ENCODE results near the gene PTPN20.
"Not testable (repeated sequence)": the region's sequence is repeated elsewhere in the genome, so short reads cannot be mapped to it uniquely, and the experiment has no call there.

The PTPN20 gene, protein sequence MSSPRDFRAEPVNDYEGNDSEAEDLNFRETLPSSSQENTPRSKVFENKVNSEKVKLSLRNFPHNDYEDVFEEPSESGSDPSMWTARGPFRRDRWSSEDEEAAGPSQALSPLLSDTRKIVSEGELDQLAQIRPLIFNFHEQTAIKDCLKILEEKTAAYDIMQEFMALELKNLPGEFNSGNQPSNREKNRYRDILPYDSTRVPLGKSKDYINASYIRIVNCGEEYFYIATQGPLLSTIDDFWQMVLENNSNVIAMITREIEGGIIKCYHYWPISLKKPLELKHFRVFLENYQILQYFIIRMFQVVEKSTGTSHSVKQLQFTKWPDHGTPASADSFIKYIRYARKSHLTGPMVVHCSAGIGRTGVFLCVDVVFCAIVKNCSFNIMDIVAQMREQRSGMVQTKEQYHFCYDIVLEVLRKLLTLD

DNA sequence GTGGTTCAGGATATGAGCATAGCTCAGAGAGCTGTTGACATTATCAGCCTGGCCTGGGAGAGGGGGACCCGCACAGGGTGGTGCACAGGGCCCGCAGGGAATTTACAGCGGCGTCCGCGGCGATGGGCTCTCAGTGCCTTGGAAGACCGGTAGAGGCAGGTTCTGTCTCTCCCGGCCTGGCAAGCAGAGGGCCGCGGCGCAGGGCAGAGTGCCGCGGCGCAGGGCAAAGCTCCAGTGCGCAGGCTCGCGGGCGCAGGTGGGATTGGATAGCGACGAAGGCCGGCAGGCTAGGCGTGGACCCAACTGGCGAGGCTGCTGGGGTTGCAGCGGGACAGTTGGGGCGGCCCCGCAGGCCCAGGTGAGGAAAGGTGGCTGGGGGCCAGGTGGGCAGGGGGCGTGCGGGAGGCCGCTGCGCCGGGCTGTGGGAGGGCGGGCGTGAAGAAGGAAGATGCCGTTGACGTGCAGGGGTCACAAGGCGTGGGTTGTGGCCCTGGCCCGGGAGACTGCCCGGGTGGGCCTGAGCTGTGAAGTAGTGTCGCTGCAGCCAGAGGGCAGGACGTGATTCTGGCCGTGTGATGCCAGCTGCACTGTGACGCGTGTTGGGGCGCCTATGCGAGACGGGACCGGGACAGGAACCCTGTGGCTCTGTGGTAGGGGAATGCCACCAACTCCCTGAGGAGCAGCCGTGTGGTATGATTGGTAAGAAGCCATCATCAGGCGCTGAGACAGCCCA is at the start of gene PTPN20:
TSS of gene PTPN20 (plus strand) at position 285 of the 733 bp plus-strand sequence. CDS start 21,072 bp downstream, outside the sequence.
- not testable (repeated sequence) for DNase-seq

DNA sequence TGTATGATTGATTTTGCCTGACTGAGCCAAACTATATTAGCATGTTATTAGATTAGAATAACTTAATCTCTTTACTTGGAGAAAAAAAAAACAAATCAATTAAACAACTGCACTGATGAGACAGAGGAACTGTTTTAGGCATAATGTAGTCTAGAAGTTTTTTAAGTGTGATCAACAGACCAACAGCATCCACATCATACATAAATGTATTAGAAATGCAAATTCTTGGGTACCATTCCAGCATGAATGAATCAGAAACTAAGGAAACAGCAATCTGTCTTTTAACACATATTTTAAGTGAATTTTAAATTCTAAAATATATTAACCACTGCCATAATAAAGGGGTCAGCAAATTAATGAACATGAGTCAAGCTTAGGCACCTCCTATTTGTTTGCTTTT is 41.5 kb upstream of the PTPN20 start:
- DNase-seq: not testable (repeated sequence)

DNA sequence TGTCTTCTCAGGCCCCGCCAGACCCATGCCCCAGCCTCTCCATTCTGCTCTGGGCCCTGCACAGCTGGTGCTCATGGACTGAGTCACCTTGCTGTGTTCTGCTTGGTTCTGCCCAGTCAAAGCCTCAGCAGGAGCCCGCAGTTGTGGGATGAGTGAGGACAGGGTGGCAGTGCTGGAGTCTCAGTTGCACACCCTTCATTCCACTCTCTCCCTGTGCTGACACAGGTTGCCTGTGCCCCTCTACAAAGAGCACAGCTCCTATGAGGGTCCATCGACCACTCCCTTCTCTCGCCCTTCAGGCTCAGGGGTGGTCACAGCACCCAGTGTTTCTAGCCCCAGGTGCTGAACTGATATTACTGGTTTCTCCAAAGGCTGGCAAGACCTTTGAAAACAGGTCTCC is 39.6 kb upstream of the PTPN20 start:
- DNase-seq: not testable (repeated sequence)

DNA sequence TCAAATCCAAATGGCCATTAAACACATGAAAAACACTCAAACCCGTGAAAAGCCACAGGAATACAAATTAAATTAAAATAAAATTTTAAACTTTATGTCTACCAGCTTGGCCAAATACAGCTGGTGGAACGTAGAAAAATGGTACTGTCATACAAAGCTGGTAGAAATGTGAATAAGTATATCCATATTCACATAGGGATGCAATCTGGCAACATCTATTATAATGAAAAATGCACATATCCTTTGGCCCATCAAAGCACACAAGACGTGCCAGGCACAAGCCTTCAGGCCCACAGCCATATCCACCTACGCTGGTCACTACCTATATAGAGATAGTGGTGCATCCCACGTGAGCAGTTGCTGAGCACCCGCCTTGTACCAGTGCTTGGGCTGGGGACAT is 35.9 kb upstream of the PTPN20 start:
- not testable (repeated sequence) for DNase-seq

DNA sequence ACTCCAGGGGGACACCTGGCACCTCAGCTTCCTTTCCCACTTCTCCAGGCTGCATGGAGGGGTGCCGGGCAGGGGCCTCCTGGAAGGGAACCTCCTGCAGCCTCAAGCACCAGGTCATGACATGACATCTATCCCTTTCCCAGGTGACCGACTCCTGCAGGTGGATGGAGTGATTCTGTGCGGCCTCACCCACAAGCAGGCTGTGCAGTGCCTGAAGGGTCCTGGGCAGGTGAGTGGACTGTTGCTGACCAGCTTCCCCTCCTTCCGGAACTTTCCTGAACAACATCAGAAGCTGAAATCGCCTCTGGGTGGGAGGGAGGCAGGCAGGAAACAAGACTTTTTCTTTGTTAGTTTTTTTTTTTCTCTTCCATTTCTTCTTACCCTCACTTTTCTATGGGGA is 34.5 kb upstream of the PTPN20 start:
- DNase-seq: not testable (repeated sequence)

DNA sequence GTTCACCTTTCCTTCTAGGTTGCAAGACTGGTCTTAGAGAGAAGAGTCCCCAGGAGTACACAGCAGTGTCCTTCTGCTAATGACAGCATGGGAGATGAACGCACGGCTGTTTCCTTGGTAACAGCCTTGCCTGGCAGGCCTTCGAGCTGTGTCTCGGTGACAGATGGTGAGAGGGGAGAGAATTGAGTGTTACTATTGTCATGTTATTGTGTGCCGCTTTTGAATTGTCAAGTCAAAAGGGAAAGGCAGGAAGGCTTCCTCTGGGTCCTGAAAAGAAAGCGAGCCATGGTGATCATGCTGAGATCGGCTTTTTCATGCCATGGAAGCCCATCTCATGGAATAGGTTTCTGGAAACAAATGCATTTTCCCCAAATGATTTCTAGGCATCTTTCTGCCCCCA is 32.5 kb upstream of the PTPN20 start:
- peak; percentile 36 to 77 (median 60) for DNase-seq

DNA sequence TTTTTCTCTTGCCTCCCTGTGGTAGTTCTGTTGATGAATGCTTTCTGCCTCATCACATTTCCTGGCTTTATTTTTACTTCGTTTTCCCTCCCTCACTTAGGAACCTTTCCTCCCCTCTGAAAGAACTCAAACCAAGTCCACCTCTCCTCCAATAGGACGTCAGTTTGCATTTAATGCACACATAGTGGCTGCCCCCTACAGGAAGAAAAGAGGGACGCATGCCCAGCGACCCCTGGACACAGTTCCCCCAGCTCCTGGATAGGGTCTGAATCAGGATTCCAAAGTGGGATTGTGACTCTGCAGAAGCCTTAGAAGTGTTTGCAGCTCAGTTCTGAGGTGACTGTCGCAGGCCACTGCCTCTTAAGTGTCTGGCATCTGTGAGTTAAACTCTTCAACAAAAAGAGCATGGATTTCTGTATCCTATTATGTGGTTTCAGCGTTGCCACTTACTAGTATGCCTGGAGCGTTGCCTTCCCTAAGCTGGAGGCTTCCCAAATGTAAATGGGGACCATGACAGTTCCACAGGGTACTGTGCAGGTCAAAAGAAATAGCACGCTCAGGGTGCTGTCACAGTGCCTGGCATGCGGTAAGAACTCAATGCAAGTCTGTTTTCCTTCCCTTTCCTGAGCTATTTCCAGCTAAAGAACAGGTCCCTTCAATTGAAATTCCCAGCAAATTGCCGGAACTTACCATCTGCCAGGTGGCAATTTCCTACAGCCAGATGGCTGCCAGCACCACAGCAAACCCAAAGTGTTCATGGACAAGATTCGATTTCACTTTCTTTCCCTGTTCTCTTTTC is 20.2 kb upstream of the PTPN20 start:
- not testable (repeated sequence) for DNase-seq

DNA sequence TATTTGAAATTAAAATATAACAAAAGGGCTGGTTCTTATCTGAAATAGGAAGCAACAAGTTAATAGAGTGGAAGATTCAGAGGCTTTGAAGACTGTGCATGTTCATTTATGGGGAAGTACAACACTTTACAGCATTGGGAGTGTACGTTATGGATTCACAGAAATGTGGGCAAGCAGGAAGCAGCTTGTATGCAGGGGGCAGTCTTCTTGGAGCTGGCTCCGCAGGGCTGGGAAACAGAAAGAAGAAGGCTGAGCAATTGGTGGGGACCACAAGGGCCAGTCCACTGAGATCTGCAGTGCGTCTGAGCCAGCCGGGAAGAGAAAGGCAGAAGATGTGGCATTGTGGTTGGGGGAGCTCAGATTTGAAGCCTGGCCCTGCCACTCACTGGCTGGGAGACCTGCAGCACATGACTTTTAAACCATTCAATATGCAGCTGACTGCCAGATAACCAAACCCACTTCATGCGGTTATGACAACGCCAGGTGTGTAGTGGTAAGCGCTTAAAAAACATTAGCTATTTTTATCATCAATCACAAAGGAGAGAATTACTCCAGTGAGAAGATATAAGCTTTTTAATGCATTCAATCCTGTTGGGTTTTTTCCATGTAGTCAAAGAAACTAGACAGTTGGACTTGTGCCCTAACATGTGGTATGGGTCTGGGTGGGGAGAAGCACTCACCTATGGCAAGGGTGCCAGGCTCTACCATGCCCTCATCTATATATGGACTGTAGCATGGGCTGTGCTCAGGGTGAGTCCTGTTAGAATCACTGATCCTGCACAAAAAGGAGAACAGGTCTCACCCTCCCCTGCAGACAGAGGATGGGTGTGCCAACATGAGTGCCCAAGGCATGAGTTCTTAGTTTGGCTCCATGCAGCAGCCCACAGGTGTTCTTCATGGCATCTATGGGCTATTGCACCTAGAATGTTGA is 14.2 kb upstream of the PTPN20 start:
- not testable (repeated sequence) for DNase-seq

DNA sequence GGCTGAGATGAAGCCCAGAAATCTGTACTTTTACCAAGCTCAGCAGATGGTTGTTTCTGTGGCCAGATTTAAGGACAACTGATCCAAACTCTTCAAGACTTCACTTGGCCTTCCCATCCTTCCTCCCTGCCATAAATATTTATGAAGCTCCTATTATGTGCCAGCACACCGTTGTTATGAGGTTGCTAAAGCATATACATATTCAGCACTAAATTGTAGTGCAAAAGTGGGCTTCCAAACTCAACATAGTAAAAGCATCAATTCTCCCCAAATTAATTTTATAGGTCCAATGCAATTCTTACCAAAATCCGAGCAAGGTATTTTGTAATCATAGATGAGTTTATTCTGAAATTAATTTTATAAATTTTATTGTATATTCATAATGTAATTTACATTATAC is 10.0 kb upstream of the PTPN20 start:
- not testable (repeated sequence) for DNase-seq

DNA sequence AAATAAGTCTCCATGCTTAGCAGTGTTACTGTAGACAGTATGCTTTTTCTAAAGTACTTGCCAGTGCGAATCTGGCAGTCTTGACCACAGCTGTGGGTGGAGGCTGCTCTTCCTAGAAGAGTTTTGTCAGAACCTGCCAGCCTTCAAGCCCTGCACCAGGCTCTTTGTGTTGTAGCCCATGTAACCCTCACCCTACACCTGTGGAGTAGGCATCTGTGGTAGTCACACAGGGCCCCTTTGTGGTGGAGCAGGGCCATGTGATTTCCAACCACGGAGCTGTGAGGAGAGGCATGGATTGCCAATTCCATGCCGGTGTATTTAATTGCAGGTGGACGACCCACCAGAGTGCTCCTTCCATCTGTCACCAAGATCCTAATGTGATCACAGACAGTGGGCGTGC is 7.4 kb upstream of the PTPN20 start:
- not testable (repeated sequence) for DNase-seq

DNA sequence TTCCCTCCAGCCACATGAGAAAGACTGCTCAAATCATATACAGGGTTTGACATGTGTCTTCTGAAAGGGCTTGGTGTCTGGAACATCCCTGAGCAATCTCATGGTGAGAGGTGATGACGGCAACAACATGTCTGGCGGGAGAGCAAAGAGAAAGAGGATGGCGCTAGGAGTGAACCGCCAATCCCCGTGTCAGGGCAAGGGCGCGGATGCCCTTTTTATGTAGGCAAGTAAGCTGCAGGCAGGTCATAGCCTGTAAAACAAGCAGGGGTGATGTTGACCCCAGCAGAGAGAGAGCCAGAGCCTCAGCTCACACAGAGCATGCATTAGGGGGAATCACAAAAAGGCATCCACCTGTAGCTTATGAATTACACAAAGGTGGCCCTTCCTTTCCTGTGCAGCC is 4.9 kb upstream of the PTPN20 start:
- DNase-seq: not testable (repeated sequence)

DNA sequence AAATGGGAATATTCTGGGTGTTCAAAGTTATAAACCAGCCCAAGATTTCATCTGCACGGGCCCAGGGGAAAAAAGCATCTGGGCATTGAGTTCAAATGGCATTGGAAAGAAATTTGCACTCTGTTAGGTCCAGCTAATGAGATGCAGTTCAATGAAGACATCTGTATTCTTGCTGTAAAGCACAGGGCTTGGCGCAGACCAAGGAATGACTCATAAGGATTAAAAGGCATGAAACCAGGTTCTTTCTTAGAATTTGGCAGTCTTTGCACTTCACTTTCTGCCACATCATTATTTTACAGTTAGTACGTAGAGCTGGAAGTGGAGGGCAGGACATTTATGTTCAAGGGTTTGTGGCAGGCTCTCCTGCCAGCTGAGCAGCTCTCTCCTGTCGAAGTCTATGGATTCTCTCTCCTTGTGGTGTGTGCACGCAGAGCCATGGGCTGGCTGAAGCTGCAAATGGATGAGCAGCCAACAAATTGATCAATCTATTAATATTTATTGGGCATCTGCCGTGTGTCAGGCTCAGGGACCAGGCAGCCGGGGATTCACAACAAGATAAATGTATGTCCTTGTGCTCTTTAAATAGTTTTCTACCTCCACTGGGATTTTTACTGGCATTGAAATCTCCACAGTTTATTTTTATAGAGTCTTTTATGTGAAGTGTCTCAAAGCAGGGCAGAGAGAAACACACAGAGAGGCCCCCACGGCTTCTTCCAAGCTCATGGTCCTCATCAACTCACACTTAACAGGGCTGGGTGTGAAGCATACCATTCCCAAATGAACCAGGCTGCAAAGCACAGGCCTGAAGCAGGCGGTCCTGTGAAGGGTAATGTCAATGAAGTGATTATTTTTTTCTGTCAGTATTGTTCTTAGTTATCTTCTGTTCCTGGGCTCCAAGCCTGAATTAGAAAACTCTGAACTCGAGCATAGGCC is 3.8 kb upstream of the PTPN20 start:
- not testable (repeated sequence) for DNase-seq

DNA sequence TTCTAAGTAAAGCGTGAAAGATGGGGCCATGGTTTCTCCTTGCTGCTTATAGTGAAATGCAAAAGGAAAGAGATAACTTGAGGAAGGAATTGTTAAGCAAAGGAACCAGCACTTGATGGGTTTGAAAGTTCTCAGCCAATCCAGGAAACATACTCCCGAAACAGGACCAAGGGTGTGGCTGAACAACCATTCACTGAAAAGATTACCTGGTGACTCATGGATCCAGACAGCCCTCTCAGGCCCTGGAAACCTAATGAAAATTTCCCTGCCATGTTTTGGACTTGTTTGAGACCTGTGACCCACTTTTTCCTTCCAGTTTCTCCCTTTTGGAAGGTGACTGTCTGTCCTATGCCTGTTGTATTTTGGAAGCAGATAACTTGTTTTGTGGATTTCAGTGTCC is 11.3 kb downstream of the PTPN20 start:
- not testable (repeated sequence) for DNase-seq

DNA sequence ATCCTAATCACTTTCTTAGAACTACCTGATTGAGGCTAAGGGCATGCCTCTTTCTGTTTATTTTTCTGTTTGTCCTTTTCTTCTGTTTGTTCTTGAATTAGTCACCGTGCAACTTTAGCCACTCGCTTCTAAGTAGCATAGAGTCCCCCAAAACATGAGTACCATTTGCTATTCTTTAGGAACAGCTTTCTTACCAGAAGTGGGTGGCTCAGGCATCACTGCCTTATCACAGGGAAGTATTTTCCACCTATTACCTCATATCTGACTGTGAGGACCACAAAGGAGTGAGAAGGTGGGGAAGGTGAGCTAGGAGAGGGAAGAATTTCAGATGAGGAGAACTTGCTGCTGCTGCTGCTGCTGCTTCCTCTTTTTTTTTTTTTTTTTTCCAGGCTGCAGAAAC is 13.9 kb downstream of the PTPN20 start:
- not testable (repeated sequence) for DNase-seq

DNA sequence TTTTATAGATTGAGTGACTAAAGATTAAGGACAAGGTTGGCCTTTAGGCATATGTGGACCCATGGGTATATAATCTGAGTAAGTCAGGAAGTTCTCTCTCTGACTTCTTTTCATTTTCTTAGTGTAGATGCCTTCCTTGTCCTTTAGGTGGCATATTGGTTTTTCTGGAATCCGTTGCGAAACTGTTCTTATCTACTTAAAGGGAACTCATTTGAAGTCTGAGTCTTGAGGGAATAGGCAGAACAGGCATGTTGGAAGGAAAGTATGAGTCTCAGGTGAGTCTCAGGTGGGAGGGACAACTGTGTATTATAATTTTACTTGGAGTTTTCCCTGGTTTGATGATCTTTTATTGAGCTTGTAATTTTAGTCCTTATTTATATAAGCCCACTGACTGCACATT is 14.6 kb downstream of the PTPN20 start:
- DNase-seq: not testable (repeated sequence)

DNA sequence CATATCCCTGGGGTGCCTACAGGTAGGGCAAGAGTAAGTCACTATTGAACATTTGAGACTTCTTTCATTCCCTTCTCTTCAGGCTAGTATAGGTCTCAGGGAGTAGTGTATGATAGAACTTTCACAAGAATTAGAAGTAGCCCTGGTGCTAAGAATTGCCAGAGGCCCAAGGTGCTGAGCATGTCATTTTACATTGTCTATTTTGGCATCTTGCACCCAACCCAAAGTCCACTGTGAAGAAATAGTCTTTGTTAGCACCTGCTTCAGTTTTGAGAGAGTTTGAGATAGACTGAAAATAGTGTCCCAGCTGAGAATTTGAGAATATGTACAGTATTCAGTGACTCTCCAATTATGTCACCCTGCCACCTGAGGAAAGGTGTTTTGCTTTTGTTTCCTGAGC is 17.6 kb downstream of the PTPN20 start:
- not testable (repeated sequence) for DNase-seq

DNA sequence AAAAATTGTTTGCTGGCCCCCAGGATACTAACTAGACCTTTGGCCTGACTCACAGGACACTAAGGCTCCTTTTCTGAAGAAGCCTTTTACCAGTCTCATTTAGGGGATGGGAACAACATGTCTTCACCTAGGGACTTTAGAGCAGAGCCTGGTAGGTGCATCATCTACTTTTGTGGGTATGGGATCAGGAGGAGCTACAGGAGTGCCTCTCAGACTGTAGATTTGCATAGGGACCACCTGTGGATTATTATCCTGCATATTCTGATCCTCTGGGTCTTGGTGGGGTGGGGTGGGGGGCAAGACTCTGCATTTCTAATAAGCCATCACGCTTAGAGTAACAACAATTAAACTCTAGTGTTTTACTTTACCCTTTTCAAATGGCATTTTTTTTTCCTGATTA is 21.2 kb downstream of the PTPN20 start:
- DNase-seq: not testable (repeated sequence)

DNA sequence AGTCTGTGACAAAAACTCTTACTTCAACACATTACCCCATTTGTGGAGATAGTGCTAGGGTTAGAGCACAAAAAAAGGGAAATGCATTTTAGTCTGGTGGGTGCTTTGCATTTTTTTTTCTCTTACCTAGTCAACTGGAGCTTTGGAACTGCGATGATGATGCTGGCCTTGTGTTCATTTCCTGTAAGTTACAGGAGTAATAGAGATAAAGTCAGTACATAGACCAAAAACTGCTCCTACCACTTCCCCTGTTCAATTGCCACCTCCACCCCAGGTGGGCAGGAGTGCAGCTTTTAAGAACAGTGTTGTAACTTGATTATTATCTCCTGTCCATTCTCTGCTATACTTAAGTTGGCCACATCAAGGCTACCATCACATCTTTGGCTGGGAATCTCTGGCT is 29.9 kb downstream of the PTPN20 start:
- not testable (repeated sequence) for DNase-seq

DNA sequence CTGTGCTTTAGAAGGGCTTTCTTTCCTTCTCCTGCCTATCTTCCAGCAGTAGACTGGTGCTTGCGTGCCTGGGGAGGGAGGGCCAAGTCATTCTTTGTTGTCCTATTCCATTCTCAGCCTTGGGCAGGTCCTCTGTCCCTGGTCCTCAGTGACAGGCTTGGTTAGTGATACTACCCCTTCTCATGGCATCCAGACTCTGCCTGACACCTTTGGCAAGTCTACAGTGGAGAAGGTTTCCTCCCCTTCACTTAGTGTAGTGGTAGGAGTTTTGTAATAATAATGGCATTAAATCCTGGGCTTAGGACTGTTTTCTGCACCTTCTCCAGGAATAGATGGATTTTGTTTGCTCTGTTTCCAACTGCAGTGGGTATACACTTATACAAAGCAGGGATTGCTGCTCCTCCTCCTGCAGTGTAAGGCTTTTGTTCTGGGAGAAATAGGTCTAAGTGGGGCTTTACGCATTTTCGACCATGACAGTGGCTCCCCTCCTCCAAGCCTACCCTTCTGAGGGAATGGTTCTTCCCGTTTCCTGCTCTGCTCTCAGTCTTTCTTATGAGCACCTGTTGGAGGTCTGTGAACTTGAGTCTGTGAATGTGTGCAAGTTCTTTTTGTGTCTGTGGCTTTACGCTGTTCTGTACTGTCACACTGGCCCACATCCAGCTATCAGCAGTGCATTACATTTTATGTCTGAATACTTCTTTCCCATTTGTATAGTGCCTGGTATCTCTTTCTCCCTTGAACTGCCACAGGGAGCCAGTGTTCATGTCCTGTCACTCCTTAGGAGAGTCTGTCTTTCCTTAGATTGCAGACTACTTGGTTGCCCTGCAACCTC is 37.7 kb downstream of the PTPN20 start:
- DNase-seq: peak in 1 of 3 experiments; percentile 0

DNA sequence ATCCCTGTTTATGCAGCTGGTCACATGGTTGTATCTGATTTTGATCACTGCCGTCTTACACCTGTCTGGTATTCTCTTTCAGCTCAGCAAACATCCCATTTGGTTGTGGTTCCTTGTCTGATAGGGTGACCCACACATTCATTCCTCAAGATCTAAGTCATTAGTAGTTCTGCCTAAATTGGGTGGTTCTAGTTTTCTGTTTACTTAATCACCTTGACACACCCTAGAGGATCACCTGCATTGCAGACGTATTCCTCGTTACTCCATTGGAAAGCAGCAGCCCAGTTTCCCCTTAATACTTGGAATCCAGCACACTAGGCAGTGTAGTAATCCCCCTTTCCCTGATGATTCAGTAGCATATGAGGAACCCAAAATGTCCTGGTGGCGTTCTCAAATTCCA is 41.3 kb downstream of the PTPN20 start:
- not testable (repeated sequence) for DNase-seq
